Inferior parietal cortex (tissue), 1 donor: ENCODE data around the gene PGM5.
"Not testable (repeated sequence)": the region's sequence is repeated elsewhere in the genome, so short reads cannot be mapped to it uniquely, and the experiment has no call there.

Experiments
- DNase-seq: peaks from one replicate; pipeline ENCODE4 v3.0.0-alpha.2; 2016; ENCODE audit errors: extremely low spot score

Gene PGM5

GRCh38 chr9:68377723-68378122 is 21.3 kb downstream of the PGM5 start:
- DNase-seq: not testable (repeated sequence)

DNA sequence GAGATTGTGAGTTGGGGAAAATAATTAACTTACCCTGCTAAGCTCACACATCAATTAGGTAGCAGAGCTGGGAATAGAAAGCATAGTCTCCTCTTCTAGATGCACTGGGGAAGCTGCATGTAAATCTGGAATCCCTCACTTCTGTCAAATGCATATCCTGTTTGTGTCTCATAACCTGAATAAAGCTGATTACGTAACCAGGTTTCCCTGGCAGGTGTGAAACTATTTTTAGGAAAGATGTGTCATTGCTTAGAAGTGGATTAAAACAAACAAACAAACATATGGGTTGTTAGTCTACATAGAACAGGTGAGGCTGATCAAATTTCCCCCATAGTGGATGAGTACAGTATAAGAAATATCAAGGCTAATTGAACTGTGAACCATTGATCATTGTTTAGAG is 27.5 kb downstream of the PGM5 start:
- not testable (repeated sequence) for DNase-seq

GRCh38 chr9:68389558-68389957 is 33.1 kb downstream of the PGM5 start:
- not testable (repeated sequence) for DNase-seq

DNA sequence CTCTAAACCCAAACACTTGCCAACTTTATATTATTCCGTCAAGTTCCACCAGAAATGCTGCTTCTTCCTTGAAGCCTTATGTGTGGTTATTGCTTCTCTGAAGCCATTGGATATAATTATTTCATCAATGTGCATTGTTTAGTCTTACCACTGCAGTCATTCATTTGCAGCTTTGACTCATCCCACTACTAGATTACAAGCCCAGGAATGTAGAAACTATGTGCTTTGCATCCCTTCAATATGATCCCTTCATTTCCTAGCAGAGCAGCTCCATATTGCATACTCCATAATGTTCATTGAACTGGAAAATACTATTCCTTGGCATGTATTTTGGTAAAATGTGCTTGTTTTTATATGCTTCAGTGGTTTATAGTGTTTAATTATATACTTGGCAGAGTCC is 34.3 kb downstream of the PGM5 start:
- not testable (repeated sequence) for DNase-seq

GRCh38 chr9:68396411-68397094 is 40.1 kb downstream of the PGM5 start:
- DNase-seq: not testable (repeated sequence)

- not testable (repeated sequence) for DNase-seq
Measured at GRCh38 chr9:68397095-68397423, 40.6 kb downstream of the PGM5 start.

GRCh38 chr9:68397796-68398195 is 41.4 kb downstream of the PGM5 start:
- not testable (repeated sequence) for DNase-seq

- DNase-seq: not testable (repeated sequence)
Measured at GRCh38 chr9:68398324-68398723, 41.9 kb downstream of the PGM5 start.

GRCh38 chr9:68404421-68405185 is 48.2 kb downstream of the PGM5 start:
- not testable (repeated sequence) for DNase-seq

DNA sequence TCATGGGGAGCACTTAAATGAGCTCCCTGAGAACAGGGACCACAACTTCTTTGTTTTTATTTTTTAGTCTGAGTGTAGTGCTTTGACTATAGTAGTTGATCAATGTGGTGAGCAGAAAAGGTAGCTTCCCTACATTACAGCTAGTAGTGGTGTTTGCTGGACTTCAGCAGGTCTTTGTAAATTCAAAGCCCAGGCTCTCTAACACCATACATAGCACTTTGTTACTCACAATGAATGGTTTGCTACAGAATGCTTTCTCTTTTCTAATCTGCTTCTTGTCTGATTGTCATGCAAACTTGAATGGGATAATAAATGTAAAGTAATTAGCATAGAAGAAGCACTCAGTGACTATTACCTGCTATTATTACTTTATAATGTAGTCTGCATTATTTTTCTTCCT is 55.5 kb downstream of the PGM5 start:
- DNase-seq: not testable (repeated sequence)

DNA sequence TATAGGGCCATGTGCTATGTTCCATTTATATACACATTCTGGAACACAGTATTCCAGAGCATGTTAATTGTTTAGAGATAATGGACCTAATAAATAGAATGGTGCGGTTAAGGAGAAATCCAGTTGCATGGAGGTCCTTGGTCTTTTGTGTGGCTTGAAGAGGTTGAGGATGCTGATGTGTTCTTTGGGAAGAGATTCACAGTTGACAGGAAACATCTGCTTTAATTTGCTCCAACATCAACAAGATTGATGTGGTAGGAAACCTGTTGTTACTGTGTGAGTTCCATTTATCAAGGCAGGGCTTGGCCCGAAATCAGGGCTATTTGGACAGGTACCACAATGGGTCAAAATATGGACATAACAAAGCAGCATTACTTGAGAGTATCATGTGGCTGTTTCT is 56.3 kb downstream of the PGM5 start:
- DNase-seq: not testable (repeated sequence)

DNA sequence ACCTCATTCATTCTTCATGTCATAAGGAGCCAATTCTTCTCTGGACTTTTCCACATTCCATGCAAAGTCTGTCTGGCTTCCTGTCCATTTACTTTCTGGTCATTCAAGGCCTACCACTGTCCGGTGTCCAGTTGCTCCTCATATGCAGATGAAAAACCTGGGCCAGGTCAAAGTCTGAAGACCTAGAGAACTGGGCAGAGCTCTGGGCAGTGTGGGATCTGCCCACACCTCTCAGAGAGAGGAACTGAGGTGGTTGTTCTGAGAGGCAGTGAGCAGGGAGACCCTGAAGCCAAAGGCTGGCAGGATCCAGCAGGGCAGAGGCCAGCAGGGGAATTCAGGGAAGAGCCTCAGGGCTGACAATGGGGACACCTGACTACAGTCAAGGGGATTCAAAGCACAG is 58.7 kb downstream of the PGM5 start:
- not testable (repeated sequence) for DNase-seq

DNA sequence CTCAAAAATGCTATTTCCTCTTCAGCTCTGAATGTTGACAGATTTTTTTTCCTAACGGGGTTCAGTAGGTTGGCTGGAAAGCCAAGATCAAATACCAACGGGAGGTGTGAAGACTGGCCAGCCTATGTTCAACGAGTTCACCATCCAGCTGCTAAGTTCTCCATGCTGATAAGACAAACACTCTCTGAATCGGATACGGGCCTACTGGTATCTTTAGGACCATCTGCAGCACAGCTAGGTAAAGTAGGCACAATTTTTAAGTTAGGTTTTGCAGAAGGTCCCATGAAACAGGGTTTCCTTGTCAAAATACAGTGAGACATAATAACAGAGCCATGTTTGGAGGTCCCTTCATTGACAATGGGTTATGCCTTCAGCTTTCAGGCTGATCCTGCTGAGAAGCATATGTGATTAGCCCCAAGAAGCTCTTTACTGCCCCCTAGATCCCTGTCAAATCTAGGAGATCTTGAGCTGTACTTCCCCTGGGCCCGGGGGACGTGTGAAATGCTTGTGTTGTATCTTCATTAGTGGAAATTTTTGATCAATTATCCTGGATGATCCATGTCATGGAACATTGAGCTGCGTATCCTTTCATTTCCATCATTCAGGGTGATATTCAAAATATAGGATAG is 60.6 kb downstream of the PGM5 start:
- DNase-seq: no peak

DNA sequence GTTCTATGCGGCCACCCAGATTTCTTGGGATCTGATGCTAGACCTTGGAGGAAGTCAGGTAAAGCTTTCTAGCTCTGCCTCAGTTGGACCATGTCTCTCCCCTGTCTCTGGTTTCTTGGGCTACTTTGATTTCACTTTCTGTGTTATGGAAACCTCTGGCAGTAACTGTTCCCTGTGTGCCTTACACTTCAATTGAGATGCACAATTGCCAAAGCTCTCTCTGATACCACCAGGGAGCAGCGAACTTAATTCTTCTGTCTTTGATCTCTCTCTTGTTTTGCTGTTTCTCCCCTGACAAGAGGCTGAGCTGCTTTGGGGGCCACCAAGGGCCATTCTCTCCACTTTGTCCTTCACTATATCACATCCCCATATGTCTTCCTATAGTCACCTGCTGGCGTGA is 61.4 kb downstream of the PGM5 start:
- no peak for DNase-seq

DNA sequence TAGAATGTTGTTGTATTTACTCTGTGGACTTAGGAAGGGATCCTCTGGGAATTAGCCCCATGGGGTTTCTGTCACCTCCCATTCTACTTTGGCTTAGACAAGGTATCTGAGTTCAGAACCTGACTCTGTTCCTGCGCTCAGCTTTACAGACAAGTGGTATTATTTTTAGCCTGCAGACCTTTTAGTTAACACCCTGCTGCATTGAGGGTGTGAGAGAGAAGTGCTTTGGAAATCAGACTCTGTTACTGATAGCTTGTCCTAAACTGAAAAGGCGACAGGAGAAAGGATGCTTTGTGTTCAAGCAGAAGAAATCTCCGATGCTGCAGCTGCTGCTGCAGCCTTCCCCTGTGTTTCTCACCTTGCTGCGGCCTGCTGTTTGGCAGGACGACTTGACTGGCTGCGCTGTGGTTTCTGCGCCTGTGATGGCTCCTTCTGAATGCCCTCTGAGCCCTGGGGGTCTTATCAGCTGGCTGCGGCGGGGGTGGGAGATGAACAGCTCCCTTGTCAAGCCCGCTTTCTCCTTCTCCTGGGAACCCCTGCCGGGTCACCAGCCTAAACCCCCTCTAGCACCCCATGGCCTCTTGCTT is 61.9 kb downstream of the PGM5 start:
- DNase-seq: no peak

GRCh38 chr9:68419901-68420300 is 63.5 kb downstream of the PGM5 start:
- DNase-seq: no peak

DNA sequence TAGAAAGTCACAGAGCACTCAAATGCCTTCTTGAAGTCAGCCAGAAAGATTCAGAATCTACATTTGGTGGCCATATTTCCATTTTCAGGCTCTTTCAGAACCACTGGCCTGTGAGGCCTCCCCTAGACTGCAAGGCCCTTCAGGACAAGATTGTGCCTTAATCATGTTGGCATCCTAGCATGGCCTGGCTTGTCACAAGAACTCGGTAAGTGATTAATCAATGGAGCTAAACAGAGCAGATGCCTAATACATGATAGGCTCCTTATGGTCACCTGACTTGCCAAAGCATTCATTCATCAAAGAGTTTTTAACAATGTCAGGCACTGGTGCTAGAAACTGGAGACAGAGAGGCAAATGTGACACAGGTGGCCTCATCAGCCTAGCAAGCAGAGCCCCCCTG is 70.3 kb downstream of the PGM5 start:
- no peak for DNase-seq

DNA sequence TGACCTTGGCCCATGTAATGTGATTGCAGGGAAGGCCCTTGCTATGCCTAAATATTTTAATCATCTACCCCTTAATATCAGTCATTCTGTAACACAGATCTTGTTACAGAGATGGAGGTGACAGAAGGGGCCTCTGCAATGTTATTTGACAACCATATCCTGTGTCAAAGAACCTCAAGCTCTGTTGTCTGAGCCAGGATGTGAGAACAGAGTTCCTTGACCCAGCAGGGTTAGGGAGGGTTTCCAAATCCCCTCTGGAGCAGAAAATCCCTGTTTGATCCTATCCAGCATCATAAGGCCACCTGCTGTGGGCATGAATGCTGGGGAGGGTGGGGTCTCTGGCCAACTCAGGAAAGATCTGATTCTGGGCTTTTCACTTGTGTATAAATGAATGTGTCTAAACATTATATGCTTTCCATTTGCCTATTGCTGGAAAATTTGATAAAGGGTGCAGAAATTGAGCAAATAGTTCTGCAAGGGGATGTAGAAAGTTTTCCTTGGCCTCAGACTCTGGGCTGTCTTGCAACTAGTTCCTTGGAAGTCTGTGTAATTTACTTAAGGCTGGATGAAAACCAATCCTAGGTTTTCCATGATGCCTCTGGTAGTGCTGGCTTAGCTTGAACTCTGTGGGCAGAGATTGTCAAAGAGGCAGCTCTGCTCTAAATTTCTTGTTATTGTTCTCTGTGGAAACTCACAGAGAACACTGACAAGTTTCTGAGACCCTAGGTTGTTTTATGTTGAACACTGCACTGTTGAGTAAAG is 71.0 kb downstream of the PGM5 start:
- no peak for DNase-seq

GRCh38 chr9:68428481-68428880 is 72.1 kb downstream of the PGM5 start:
- no peak for DNase-seq

- no peak for DNase-seq
Measured at GRCh38 chr9:68429631-68430030, 73.2 kb downstream of the PGM5 start.

DNA sequence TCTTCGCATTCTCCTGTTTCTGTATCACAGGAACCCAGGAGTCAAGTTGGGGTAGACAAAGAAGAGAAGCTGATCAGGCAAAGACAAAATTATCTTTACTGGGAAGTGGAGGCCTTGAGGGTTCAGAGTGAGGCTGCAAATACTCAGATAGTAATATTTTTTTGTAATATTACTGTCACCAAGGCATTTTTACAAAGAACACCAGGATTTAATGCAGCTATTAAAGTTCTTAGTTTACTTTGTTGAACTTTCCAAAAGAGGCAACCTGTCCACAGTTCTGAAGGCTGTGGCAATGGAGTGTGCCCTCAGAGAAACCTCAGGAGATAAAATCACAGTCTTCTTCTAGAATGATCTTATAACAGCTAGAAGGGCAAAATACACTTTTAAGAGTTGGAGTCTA is 74.9 kb downstream of the PGM5 start:
- no peak for DNase-seq
